GM12878 (cell line): ENCODE measurements around the gene G3BP1.

Experiments used
- BCL11A ChIP-seq: IDR thresholded peaks from 2 replicates; pipeline ENCODE4 v1.6.1; 2011; ENCODE audit warnings: low read depth, low read length
- CBX5 ChIP-seq: sonication (generic); IDR thresholded peaks from 2 replicates; pipeline ENCODE4 v1.6.1; 2016; ENCODE audit warnings: low read depth, moderate library complexity, mild to moderate bottlenecking, inconsistent platforms
- CHD1 ChIP-seq: IDR thresholded peaks from 2 replicates; pipeline ENCODE4 v1.6.1; 2012; ENCODE audit warnings: low read depth, low read length, improper control_type of control experiment
- CTCF ChIP-seq, 3 experiments: IDR thresholded peaks in 2 of 3; conservative IDR thresholded peaks in 1 of 3; 2 replicates each; pipeline ENCODE4 v1.5.1; 2011; ENCODE audit warnings: low read depth in 3 of 3, low read length in 3 of 3, mild to moderate bottlenecking in 3 of 3, control low read depth in 2 of 3, moderate library complexity in 2 of 3, inconsistent platforms in 1 of 3, mixed read lengths in 1 of 3; ENCODE audit not compliant: control insufficient read depth in 2 of 3, insufficient read depth in 1 of 3; ENCODE audit errors: extremely low read depth in 1 of 3
- MAX ChIP-seq: IDR thresholded peaks from 2 replicates; pipeline ENCODE4 v1.6.1; 2012; ENCODE audit warnings: low read depth, low read length, improper control_type of control experiment
- STAT1 ChIP-seq: fragments of 450-650 bp; conservative IDR thresholded peaks from 2 replicates; pipeline ENCODE4 v1.6.1; 2014; ENCODE audit warnings: antibody characterized with exemption, mild to moderate bottlenecking
- ZNF384 ChIP-seq: IDR thresholded peaks from 2 replicates; pipeline ENCODE4 v1.6.1; 2012; ENCODE audit warnings: low read depth, mild to moderate bottlenecking, low read length, improper control_type of control experiment, borderline replicate concordance

- no peak for TF ChIP-seq CTCF (IDR thresholded peaks at IDR 0.05 in 2 of 3, conservative IDR thresholded peaks at IDR 0.05 in 1 of 3; ENCODE audit: control insufficient read depth in 2 of 3, extremely low read depth in 1 of 3, insufficient read depth in 1 of 3, low read depth in 3 of 3, low read length in 3 of 3)
- no peak for TF ChIP-seq CBX5
- TF ChIP-seq MAX, result no peak
- no peak for TF ChIP-seq BCL11A
- TF ChIP-seq ZNF384, result no peak
- no peak for TF ChIP-seq STAT1
- TF ChIP-seq CHD1, result no peak
Measured at GRCh38 chr5:151808451-151809169, 36.9 kb downstream of the G3BP1 start.
